ENCODE measurements around the gene OR6B2. TPM values are rescaled to one million over a fixed set of nuclear protein-coding genes. Genes with fewer than 3 reads are reported as not detected.

Gene OR6B2
- total RNA-seq, 2 donors from 2014 or later: not detected

GRCh38 chr2:240042740-240043139 lies 12.5 kb upstream of the OR6B2 start:
- no peak overlapping the region for H3K4me3 ChIP-seq
- no peaks in the 10 kb centered on the region for H3K36me3 ChIP-seq
- no peak for DNase-seq
- no peak for TF ChIP-seq CTCF (IDR thresholded peaks at IDR 0.05)
- intact Hi-C loops (cut with DNase I): no loop called here
- H3K27me3 ChIP-seq: no peaks in the 10 kb centered on the region
- no peaks in the 10 kb centered on the region for H3K9me3 ChIP-seq
- H3K27ac ChIP-seq: no peak overlapping the region
- no peaks in the 10 kb centered on the region for H3K4me1 ChIP-seq
- no peak overlapping the region for H3K9ac ChIP-seq (ENCODE audit: low read depth in 2 of 2, low read length in 2 of 2)

- Histone ChIP-seq H3K27ac (no peak overlapping the region), H3K9me3 (no peaks in the 10 kb centered on the region), H3K27me3 (no peaks in the 10 kb centered on the region), H3K4me1 (no peaks in the 10 kb centered on the region), H3K36me3 (no peaks in the 10 kb centered on the region), H3K9ac (ENCODE audit: low read depth in 2 of 2, low read length in 2 of 2) (no peak overlapping the region), H3K4me3 (no peak overlapping the region)
- DNase-seq: no peak
- TF ChIP-seq CTCF (IDR thresholded peaks at IDR 0.05): no peak
- intact Hi-C loops (cut with DNase I): no loop called here
Measured at GRCh38 chr2:240041363-240041762, 11.1 kb upstream of the OR6B2 start.

GRCh38 chr2:240037358-240037757 lies 7.1 kb upstream of the OR6B2 start:
- H3K27me3 ChIP-seq: no peaks in the 10 kb centered on the region
- no peak overlapping the region for H3K27ac ChIP-seq
- H3K36me3 ChIP-seq: no peaks in the 10 kb centered on the region
- H3K4me1 ChIP-seq: no peaks in the 10 kb centered on the region
- H3K9ac ChIP-seq (ENCODE audit: low read depth in 2 of 2, low read length in 2 of 2): no peak overlapping the region
- no peak overlapping the region for H3K4me3 ChIP-seq
- no peaks in the 10 kb centered on the region for H3K9me3 ChIP-seq
- intact Hi-C loops (cut with DNase I): no loop called here
- TF ChIP-seq CTCF (IDR thresholded peaks at IDR 0.05): no peak
- DNase-seq: no peak

- TF ChIP-seq CTCF (IDR thresholded peaks at IDR 0.05): no peak
- Histone ChIP-seq H3K4me1 (no peaks in the 10 kb centered on the region), H3K36me3 (no peaks in the 10 kb centered on the region), H3K27ac (no peak overlapping the region), H3K4me3 (no peak overlapping the region), H3K9me3 (no peaks in the 10 kb centered on the region), H3K27me3 (no peaks in the 10 kb centered on the region), H3K9ac (ENCODE audit: low read depth in 2 of 2, low read length in 2 of 2) (no peak overlapping the region)
- intact Hi-C loops (cut with DNase I): no loop called here
- DNase-seq: no peak
Measured at GRCh38 chr2:240033330-240033678, 3.1 kb upstream of the OR6B2 start.

GRCh38 chr2:240032406-240033329 lies 2.4 kb upstream of the OR6B2 start:
- no peaks in the 10 kb centered on the region for H3K4me1 ChIP-seq
- no peak overlapping the region for H3K27ac ChIP-seq
- H3K36me3 ChIP-seq: no peaks in the 10 kb centered on the region
- no peaks in the 10 kb centered on the region for H3K9me3 ChIP-seq
- no peak for TF ChIP-seq CTCF (IDR thresholded peaks at IDR 0.05)
- no peak overlapping the region for H3K4me3 ChIP-seq
- intact Hi-C loops (cut with DNase I): no loop called here
- DNase-seq: no peak
- H3K9ac ChIP-seq (ENCODE audit: low read depth in 2 of 2, low read length in 2 of 2): no peak overlapping the region
- H3K27me3 ChIP-seq: no peaks in the 10 kb centered on the region
